GM12865 (cell line): ENCODE data around the gene FAM135A.

ENCODE experiments used
- DNase-seq: peaks from one replicate; pipeline ENCODE4 v3.0.0; 2010; ENCODE audit warnings: low read depth
- H3K4me3 ChIP-seq: 2 replicates; pipeline ENCODE4 v1.5.1; 2011; ENCODE audit warnings: mild to moderate bottlenecking, low read depth, low read length, control low read depth
- TF ChIP-seq, protein P1 (sequence below): IDR thresholded peaks from 2 replicates; pipeline ENCODE4 v1.5.1; 2011; ENCODE audit warnings: low read length, control low read depth, low read depth, inconsistent platforms; ENCODE audit not compliant: insufficient read depth; ENCODE audit errors: missing control alignments

FAM135A gene

DNA sequence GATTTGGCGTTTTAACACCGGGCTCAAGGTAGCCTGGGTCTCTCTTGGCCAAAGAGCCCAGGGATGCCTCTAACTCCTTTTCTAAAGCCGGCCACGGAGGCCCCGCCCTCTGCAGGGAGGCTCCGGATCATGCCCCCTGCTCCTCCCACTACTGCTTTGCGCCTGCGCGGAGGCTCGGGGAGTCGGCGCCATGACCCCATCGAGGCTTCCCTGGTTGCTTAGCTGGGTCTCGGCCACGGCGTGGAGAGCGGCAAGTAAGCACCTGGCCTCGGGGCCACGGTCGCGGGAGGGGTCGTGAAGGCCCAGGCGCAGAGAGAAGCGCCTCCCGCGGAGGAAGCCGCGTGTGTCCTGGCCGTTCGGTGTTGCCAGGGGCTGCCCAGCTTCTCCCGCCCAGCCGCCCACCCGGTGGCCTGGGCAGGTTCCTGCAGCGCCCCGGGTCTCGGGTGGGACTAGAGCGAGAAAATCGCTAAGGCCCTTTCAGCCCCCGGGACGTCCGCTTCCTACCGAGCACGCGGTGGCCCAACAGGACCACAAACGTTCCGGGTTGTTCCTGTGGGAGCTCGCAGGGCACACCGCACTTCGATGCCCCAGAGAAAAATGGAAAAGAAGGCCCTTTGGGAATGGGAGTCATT lies 153.6 kb downstream of the FAM135A start, which contains the start of gene SDHAF4:
Gene SDHAF4, plus strand, starts transcription at position 180 of the 632 bp plus-strand sequence. Its CDS starts 11 bp downstream, at position 191.
- peak within 1 kb of the TSS; percentile 91 for H3K4me3 ChIP-seq
- TF ChIP-seq, protein P1, sequence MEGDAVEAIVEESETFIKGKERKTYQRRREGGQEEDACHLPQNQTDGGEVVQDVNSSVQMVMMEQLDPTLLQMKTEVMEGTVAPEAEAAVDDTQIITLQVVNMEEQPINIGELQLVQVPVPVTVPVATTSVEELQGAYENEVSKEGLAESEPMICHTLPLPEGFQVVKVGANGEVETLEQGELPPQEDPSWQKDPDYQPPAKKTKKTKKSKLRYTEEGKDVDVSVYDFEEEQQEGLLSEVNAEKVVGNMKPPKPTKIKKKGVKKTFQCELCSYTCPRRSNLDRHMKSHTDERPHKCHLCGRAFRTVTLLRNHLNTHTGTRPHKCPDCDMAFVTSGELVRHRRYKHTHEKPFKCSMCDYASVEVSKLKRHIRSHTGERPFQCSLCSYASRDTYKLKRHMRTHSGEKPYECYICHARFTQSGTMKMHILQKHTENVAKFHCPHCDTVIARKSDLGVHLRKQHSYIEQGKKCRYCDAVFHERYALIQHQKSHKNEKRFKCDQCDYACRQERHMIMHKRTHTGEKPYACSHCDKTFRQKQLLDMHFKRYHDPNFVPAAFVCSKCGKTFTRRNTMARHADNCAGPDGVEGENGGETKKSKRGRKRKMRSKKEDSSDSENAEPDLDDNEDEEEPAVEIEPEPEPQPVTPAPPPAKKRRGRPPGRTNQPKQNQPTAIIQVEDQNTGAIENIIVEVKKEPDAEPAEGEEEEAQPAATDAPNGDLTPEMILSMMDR = peak; percentile 7
- DNase-seq = peak; percentile 94

DNA sequence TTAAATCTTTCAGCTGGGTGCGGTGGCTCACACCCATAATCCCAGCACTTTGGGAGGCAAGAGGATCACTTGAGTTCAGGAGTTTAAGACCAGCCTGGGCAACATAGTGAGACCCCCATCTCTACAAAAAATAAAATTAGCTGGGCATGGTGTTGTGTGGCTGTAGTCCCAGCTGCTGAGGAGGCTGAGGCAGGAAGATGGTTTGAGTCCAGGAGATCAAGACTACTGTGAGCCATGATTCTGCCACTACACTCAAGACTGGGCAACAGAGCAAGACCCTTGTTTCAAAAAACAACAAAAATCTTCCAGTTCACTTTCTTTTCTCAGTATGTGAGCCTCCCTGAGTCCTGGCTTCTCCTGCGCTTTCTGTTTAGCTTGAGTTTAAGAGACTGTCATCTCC lies 161.3 kb downstream of the FAM135A start:
- TF ChIP-seq, protein P1 = no peak
- no peak overlapping the region for H3K4me3 ChIP-seq
- DNase-seq = no peak

DNA sequence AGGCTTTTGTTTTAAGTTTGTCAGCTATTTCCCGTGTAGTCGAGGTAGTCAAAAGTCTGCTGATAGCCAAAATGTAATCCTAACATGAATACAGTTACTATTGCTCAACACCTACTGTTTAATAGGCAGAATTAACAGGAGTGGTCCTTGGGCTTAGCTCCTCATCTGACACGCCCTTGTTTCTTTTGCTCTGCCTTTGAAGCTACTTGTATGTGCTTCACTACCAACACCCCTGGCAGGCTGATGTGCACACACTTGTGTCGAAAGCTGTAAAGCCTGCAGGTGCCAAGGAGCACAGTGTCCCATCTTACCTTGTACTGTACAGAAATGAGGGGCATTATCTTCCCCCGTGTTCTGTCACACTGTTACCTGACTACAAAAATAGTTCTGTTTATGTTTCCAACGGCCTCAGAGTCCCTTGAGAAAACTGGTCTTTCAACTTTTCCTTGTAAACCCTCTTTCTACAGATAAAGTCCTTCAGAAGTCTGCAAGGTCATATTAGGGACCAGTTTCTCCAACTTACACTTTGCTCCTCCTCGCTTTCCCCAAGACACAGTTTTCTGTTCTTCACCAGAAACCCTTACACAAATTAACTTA lies 162.7 kb downstream of the FAM135A start:
- DNase-seq = no peak
- no peak overlapping the region for H3K4me3 ChIP-seq
- TF ChIP-seq, protein P1 = no peak

DNA sequence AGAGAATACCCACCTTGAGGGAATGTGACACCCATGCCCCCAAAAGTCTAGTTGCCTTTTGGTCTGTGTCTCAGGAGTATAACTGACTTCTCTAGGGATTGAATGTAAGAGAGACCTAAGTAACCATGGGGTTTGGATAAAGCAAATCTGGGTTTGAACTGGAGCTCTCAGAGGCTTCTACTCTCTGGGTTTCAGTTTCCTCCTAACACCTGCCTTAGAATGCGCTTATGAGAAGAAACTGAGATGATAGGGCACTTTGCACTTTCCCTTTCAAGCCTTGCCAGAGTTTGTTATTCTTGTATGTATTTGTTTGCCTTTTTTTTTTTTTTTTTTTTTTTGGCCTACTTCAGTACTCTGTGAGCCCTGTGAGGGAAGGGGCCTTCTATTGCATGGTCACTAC lies 172.8 kb downstream of the FAM135A start:
- DNase-seq = peak; percentile 79
- TF ChIP-seq, protein P1 = no peak
- H3K4me3 ChIP-seq = no peak overlapping the region

DNA sequence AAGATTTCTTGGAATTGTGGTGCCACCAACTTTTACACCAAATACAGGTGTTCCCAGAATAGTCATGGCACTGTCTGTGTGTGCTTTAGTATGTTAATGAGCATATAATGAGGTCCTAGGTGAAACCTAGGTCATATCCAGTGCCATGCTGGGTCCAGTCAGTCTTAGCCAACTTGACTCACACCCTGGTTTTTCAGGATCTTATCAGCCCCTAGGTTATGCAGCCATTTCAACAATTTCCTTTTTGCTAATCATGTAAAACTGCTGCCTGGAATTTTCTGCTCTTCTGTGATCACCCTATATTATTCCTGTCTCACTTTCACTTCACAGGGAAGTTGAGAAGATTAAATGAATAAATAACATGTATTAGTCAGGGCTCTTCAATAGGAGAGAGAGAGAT lies 177.1 kb downstream of the FAM135A start:
- TF ChIP-seq, protein P1 = no peak
- no peak overlapping the region for H3K4me3 ChIP-seq
- no peak for DNase-seq

DNA sequence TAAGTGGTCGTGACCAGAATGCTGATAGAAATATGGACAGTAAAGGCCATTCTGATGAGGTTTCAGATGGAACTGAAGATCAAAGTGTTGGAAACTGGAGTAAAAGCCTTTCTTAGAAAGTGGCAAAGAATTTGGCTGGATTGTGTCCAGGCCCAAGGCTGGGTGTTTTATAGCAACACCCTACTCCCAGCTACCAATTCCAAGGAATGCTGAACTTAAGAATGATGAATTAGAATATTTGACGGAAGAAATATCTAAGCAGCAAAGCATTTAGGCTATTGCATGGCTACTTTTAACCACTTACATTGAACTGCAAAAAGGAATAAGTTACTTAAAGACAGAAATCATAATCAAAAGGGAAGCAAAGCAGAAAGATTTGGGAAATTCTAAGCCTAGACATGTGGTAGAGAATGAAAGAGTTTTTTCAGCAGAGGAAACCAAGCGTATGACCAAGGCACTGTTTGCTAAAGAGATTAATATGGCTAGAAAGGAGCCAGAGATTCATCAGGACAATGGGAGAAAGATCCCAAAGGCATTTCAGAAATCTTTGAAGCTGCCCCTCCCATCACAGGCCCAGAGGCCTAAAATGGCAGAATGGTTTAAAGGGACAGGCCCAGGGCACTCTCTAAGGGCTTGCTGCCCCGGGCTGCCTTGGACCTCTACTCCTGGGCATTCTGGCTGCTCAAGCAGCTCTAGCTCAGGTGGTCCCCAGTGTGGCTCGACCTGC lies 179.2 kb downstream of the FAM135A start:
- TF ChIP-seq, protein P1 = no peak
- no peak for DNase-seq
- H3K4me3 ChIP-seq = no peak overlapping the region
